ENCODE results near the gene MSX1.

GRCh38 chr4:4866124-4866865, 6.8 kb downstream of the MSX1 start:
- TF ChIP-seq CTCF (IDR thresholded peaks at IDR 0.05; ENCODE audit: low read depth, low read length, missing input control) (no peak), FOXA1 (IDR thresholded peaks at IDR 0.05) (no peak), ZBTB33 (IDR thresholded peaks at IDR 0.05) (no peak), YY1 (IDR thresholded peaks at IDR 0.05) (no peak), GABPA (IDR thresholded peaks at IDR 0.05 in 1 of 2, conservative IDR thresholded peaks at IDR 0.05 in 1 of 2) (no peak), REST (IDR thresholded peaks at IDR 0.05) (no peak), MAX (IDR thresholded peaks at IDR 0.05) (no peak), JUND (IDR thresholded peaks at IDR 0.05) (no peak), SP1 (IDR thresholded peaks at IDR 0.05) (no peak), ATF3 (IDR thresholded peaks at IDR 0.05) (no peak), HNF4G (IDR thresholded peaks at IDR 0.05) (no peak), TAF1 (conservative IDR thresholded peaks at IDR 0.05) (no peak), HNF4A (conservative IDR thresholded peaks at IDR 0.05) (no peak)

Measured in liver (tissue), 3 donors.